ENCODE data around the gene AGXT2. TPM values are rescaled to one million over a fixed set of nuclear protein-coding genes. Genes with fewer than 3 reads are reported as not detected.

AGXT2 gene
- total and polyA plus RNA-seq, 2 donors (not counting 1 experiment from before 2014, with no cell fraction given) = not detected

DNA sequence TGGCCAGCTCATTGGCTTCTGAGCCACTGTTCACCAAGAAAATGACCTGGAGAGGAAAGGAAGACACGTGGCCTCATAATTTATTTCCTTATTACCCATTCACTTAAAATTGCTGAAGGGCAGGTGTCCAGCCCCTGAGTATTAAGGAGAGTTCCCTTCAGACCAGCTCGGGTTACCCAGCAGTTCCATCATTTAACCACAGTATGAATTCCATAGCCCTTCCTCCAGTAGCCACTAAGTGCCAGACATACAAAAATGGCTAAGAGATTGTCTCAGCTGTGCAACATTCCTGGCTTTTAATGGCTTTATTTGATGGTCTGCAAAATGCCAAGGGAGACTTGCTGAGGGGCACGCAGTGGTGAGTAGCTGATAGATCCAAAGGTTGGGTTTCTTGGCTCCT lies 12.5 kb downstream of the AGXT2 start:
- H3K36me3 ChIP-seq (ENCODE audit: control insufficient read depth, insufficient read depth, low read length) = no peaks in the 10 kb centered on the region

DNA sequence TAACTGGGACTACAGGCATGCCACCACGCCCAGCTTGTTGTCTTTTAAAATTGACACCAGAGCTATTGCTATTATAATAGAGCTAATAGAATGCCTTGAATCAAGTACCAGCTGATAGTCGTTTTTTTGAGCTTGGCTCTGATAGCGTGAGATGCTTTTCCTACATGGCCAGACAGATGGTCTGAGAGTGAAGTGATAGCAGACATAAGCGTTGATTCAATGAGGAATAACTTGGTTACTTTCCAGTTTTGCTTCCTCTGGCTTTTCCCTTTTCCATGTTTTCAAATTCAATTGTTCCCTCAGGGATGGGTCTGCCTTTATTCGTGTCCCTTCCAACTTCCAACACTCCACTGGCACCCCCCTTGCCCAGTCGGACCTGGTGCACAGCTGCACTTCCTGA lies 15.4 kb downstream of the AGXT2 start:
- Histone ChIP-seq H3K4me1 (ENCODE audit: control insufficient read depth, extremely low read depth, insufficient read depth, low read length) (no peaks in the 10 kb centered on the region), H2AFZ (ENCODE audit: low read length) (no peak overlapping the region), H3K27ac (ENCODE audit: insufficient read depth, low read length) (no peak overlapping the region), H3K27me3 (ENCODE audit: control insufficient read depth, insufficient read depth, low read length) (peaks cover 5% of the 10 kb centered on the region), H3K4me2 (ENCODE audit: extremely low read depth, insufficient read depth, low read length) (no peak overlapping the region), H3K9ac (ENCODE audit: insufficient read depth, low read length) (no peak overlapping the region), H3K36me3 (ENCODE audit: control insufficient read depth, insufficient read depth, low read length) (no peaks in the 10 kb centered on the region), H4K20me1 (ENCODE audit: control insufficient read depth, extremely low read depth, insufficient read depth, low read length) (no peaks in the 10 kb centered on the region), H3K9me3 (ENCODE audit: control insufficient read depth, insufficient read depth, low read depth, low read length) (no peaks in the 10 kb centered on the region), H3K79me2 (ENCODE audit: control insufficient read depth, insufficient read depth, low read length) (no peaks in the 10 kb centered on the region), H3K4me3 (replicated peaks in 1 of 4; ENCODE audit: control extremely low read depth in 1 of 4, insufficient read depth in 1 of 4, low read depth in 3 of 4, low read length in 4 of 4) (no peak overlapping the region)
- TF ChIP-seq EZH2 (IDR thresholded peaks at IDR 0.05; ENCODE audit: low read length, missing control alignments) = no peak
- TF ChIP-seq CTCF (conservative IDR thresholded peaks at IDR 0.05 in 1 of 2, IDR thresholded peaks at IDR 0.05 in 1 of 2; ENCODE audit: low read depth in 1 of 2, low read length in 2 of 2) = no peak
- DNase-seq (ENCODE audit: low read depth in 2 of 2) = no peak

More for the DNA sequence above, 12.5 kb downstream of the AGXT2 start:
- peaks cover 7% of the 10 kb centered on the region for H3K27me3 ChIP-seq (ENCODE audit: control insufficient read depth, insufficient read depth, low read length)
- TF ChIP-seq EZH2 (IDR thresholded peaks at IDR 0.05; ENCODE audit: low read length, missing control alignments) (no peak), CTCF (conservative IDR thresholded peaks at IDR 0.05 in 1 of 2, IDR thresholded peaks at IDR 0.05 in 1 of 2; ENCODE audit: low read depth in 1 of 2, low read length in 2 of 2) (no peak)
- no peak overlapping the region for H2AFZ ChIP-seq (ENCODE audit: low read length)
- H3K9ac ChIP-seq (ENCODE audit: insufficient read depth, low read length) = no peak overlapping the region
- no peaks in the 10 kb centered on the region for H4K20me1 ChIP-seq (ENCODE audit: control insufficient read depth, extremely low read depth, insufficient read depth, low read length)
- no peaks in the 10 kb centered on the region for H3K4me1 ChIP-seq (ENCODE audit: control insufficient read depth, extremely low read depth, insufficient read depth, low read length)
- H3K9me3 ChIP-seq (ENCODE audit: control insufficient read depth, insufficient read depth, low read depth, low read length) = no peaks in the 10 kb centered on the region
- H3K4me3 ChIP-seq (replicated peaks in 1 of 4; ENCODE audit: control extremely low read depth in 1 of 4, insufficient read depth in 1 of 4, low read depth in 3 of 4, low read length in 4 of 4) = no peak overlapping the region
- no peak overlapping the region for H3K4me2 ChIP-seq (ENCODE audit: extremely low read depth, insufficient read depth, low read length)
- no peak overlapping the region for H3K27ac ChIP-seq (ENCODE audit: insufficient read depth, low read length)
- peak in 1 of 2 donors; percentile 33 for DNase-seq (ENCODE audit: low read depth in 2 of 2)
- no peaks in the 10 kb centered on the region for H3K79me2 ChIP-seq (ENCODE audit: control insufficient read depth, insufficient read depth, low read length)

DNA sequence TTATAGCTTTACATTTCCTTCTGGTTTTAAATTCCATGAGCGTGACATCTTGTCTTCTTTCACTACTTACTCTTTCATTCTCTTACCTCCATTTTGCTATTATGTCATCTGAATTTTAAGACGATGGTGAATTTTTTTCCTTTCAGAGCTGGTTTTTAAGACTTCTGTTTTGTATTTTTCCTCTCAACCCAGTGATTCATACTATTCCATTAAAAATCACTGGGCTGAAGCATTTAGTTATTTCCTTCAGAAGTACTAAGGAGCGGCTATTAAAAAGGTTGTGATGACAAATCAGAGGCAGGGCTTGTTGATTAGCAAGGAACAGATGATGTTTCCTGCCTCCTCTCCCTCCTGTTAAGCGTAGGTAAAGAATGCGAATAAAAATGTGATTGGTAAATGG lies 16.5 kb downstream of the AGXT2 start:
- no peak for TF ChIP-seq EZH2 (IDR thresholded peaks at IDR 0.05; ENCODE audit: low read length, missing control alignments)
- no peak for TF ChIP-seq CTCF (conservative IDR thresholded peaks at IDR 0.05 in 1 of 2, IDR thresholded peaks at IDR 0.05 in 1 of 2; ENCODE audit: low read depth in 1 of 2, low read length in 2 of 2)
- Histone ChIP-seq H2AFZ (ENCODE audit: low read length) (no peak overlapping the region), H3K36me3 (ENCODE audit: control insufficient read depth, insufficient read depth, low read length) (no peaks in the 10 kb centered on the region), H3K9ac (ENCODE audit: insufficient read depth, low read length) (no peak overlapping the region), H3K79me2 (ENCODE audit: control insufficient read depth, insufficient read depth, low read length) (no peaks in the 10 kb centered on the region), H4K20me1 (ENCODE audit: control insufficient read depth, extremely low read depth, insufficient read depth, low read length) (no peaks in the 10 kb centered on the region), H3K4me1 (ENCODE audit: control insufficient read depth, extremely low read depth, insufficient read depth, low read length) (no peaks in the 10 kb centered on the region), H3K27me3 (ENCODE audit: control insufficient read depth, insufficient read depth, low read length) (no peaks in the 10 kb centered on the region), H3K27ac (ENCODE audit: insufficient read depth, low read length) (no peak overlapping the region), H3K4me3 (replicated peaks in 1 of 4; ENCODE audit: control extremely low read depth in 1 of 4, insufficient read depth in 1 of 4, low read depth in 3 of 4, low read length in 4 of 4) (no peak overlapping the region), H3K9me3 (ENCODE audit: control insufficient read depth, insufficient read depth, low read depth, low read length) (no peaks in the 10 kb centered on the region), H3K4me2 (ENCODE audit: extremely low read depth, insufficient read depth, low read length) (no peak overlapping the region)
- DNase-seq (ENCODE audit: low read depth in 2 of 2) = peak in 1 of 2 donors; percentile 85

All from fibroblast of lung (primary cell).